HG03575 (cell line): Measurements from ENCODE around the gene TLL1.
A peak's percentile ranks its signal among the peaks of the same experiment; 100 is the strongest.

ENCODE experiments used
- ATAC-seq: cut with Tn5 transposase; IDR thresholded peaks from one replicate; pipeline ENCODE4 v1.9.1; 2021; ENCODE audit not compliant: unreplicated experiment, insufficient number of reproducible peaks, low FRiP score; ENCODE audit errors: extremely low read depth

TLL1 gene

DNA sequence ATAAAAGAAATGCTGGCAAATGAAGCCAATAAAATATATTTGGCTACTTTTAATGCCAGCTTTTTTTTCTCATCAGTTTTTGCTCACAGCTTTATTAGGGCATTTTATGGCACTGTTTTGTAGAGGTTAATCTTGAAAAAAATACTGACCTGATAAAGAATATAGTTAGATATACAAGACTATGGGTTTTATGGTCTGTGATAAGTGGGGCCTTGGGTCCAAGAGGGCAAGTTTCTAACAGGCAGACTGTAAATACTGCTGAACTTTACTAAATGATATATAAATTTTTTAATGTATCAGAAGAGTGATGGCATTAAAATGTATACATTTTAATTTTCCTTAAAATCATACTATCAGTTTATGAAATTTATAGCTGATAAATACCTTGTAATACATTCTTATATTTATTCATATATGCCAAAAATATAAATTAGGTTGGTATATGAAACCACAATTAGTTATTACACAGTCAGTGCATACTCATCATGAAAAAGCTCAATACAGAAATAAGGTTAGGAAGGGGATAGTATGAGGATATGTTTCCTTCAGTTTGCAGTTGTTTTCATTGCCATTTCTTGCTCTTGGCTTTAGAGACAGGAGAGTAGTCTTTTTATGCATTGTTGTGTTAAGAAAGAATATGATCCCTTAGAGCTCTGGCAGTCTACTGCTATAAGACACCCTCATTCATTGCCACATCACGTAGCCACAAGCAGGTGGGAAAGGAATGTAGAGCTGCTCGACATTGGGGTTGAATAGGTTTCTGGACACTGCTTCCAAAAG is 146.6 kb downstream of the TLL1 start:
- ATAC-seq = no peak

GRCh38 chr4:166021617-166022016 is 148.6 kb downstream of the TLL1 start:
- ATAC-seq = no peak

DNA sequence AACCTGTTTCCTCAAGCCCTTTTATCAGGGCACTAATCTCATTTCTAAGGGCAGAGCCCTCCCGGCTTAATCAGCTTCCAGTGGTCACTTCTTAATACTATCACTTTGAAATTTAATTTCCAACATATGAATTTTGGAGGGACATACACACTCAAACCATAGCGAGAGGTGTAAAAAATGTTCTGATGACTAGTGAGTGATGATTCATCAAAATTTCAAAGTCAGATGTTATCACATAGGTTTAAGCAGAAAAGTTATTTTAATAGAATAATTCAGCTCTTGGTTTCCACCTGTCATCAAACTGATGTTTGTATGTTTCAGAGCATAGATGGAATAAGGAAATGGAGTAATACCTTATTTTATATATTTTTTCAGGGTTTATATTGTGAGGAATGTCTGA is 161.9 kb downstream of the TLL1 start:
- ATAC-seq = no peak

DNA sequence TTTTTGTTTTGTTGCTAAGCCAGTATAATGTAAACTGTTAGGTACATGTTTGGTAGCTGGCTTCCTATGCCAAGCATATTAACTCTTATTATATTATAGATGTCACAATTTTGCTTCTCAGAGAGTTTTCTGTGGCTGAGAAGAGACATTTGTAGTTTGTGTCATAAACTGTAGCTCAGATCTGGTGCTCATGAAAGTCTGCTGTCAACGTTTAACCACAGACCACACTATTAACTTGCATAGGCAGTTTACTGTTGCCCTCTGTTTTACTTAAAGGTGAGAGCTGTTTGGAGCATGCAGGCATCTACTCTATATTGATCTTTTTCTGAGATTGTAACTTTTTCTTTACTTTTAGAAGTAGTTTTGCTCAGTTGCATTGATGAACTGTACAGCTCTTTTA is 166.8 kb downstream of the TLL1 start:
- ATAC-seq = no peak

- ATAC-seq = no peak
Observed at GRCh38 chr4:166042510-166043055, 169.5 kb downstream of the TLL1 start.

DNA sequence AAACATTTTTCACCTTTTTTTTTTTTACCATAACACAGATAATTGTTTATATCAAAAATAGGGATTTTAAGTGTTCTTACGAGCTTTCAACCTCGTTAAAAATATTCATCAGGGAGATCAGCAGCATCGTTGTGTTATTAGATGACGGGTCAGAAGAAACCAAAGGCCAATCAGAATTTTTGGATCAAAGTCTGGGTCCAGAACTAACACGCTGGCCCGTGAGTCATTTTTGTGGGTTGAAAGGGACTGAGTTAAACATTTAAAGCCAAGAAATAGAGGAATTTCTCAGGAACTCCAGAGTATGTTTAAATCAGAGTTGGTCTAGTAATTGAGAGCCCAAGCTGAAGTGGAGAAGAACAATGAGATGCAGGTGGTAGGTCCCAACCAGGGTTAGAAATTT is 170.8 kb downstream of the TLL1 start:
- no peak for ATAC-seq

DNA sequence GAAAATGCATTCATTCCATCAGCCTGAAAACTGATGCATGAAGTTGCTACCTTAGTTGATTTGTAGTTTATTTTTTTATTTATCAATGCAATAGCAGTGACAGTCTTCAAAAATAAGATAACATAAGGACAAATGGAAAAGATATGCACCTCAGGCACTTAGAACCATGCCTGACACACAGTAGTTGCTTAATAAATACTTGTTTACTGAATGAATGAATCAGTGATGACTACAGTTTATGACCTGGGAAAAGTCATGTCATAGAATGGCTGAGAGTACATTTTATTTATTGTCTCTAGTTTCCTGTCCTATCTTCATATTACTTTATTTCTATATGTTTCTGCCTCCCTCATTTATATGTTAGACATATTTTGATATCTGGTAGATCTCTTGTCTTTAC is 171.8 kb downstream of the TLL1 start:
- no peak for ATAC-seq

- peak; percentile 47 for ATAC-seq
Observed at GRCh38 chr4:166045457-166045856, 172.4 kb downstream of the TLL1 start.

GRCh38 chr4:166049036-166049435 is 176.0 kb downstream of the TLL1 start:
- no peak for ATAC-seq

GRCh38 chr4:166064721-166065120 is 191.7 kb downstream of the TLL1 start:
- no peak for ATAC-seq

DNA sequence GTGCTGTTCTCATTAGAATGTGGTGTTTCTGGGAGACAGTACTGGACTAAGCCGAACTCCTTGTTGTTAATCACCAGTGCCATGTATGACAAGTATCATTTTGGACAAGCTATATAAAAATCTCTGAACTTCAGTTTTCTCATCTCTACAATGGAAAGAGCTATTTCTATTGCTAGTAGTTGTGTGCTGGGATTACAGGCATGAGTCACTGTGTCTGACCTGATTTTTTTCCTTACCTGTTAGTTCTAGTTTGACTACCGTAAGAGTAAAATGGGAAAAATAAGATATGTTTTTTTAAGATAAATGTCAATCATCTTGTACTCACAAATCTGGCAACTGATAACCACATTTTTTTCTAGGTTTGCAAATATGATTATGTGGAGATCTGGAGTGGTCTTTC is 192.3 kb downstream of the TLL1 start:
- ATAC-seq = no peak

GRCh38 chr4:166066936-166067335 is 193.9 kb downstream of the TLL1 start:
- no peak for ATAC-seq

DNA sequence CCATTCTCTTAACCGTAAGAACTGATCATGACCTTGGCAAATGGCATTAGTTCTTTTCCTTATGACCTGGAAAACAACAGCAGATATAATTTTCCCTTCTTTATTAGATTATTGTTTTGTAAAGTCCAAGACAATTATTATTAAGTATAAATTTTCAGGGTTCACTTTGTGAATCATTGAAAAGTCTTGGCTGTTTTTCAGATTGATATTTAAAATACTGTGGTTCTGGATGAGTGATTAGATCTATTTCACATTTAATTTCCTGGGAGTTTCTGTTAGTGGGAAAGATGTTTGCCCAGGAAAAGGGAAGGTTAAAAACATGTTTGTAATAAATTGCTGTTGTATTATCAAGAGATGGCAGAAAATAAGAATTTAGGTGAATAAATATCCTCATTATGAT is 194.9 kb downstream of the TLL1 start:
- no peak for ATAC-seq

DNA sequence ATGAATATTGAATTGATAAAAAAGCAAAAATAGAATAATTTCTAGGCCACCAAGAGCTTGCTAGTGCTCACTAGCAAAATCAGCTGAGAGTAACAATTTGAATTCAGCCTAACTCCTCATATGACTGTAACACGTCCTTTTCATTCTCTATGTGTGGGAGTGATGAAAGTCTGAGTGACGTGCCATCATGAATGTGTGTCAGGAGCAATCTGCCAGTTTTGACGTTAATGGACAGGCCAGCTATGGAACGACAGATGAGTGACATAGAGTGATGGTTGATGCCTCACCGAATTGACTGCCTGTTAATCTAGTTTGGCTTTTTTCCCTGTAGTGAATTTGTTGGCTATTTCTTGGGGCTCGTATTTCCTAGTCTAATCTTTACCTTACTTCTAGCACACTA is 200.7 kb downstream of the TLL1 start:
- no peak for ATAC-seq

DNA sequence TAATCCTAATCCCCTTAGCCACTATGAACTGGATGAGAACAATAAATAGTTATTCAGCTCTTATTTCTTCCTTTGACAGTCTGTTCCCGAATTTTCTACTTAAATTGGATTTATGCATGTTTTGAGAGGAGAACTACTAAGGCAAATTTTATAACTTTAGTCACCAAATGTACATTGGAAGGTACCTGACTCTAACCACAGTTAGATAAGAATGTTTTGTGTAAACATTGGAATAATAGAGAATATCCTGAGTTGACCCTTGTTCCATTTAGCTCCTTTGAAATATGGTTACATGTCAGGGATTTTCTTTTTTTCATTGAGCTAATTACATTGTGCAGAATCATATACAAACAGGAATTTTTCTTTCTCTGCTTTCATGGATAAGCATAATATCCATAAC is 202.6 kb downstream of the TLL1 start:
- no peak for ATAC-seq

- ATAC-seq = no peak
Observed at GRCh38 chr4:166077782-166078181, 204.7 kb downstream of the TLL1 start.

DNA sequence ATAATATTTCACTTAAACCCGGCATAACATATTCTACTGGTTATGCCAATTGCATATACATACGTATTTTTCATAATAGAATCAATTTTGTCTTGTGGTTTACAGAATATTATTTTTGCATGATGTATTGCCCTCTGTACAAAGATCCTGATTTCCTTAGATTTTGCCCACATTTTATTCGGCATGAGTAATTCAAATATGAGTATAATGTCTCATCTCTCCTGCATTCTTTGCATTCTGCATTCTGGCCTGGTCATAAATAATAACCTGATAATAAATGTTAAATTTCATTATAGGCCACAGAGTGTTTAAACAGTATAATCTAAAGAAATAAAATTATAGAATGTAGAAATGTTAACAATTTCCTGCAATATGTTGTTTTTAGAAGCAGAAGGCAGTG is 205.3 kb downstream of the TLL1 start:
- no peak for ATAC-seq

GRCh38 chr4:166078955-166079354 is 205.9 kb downstream of the TLL1 start:
- ATAC-seq = no peak

- no peak for ATAC-seq
Observed at GRCh38 chr4:166087569-166087968, 214.5 kb downstream of the TLL1 start.

DNA sequence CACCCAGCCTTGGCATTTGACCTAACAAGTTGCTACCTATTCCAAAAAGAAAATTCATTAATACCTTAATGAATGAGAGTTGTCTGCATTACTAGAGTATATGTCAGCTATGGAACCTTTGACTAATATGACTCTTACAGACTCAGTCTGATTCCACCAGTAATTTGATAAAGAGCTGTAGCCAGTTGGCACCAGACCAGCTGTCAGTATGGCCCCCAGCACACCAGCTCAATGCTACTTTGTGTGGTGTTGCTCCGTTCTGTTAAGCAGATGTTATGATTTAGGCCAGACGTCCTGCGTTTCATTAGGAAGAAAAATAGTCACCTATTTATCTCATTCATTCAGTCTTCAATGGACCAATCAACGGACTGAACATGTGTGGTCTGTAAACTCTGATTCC is 215.5 kb downstream of the TLL1 start:
- ATAC-seq = no peak

- no peak for ATAC-seq
Observed at GRCh38 chr4:166091146-166091545, 218.1 kb downstream of the TLL1 start.
